KOPT-K1 (cell line): Measurements from ENCODE around the gene CCNJL.
"Not testable (repeated sequence)": the region's sequence is repeated elsewhere in the genome, so short reads cannot be mapped to it uniquely, and the experiment has no call there.

ENCODE experiments used
- H3K27ac ChIP-seq: fragments of 200-600 bp; sonication (generic); 2 replicates; pipeline ENCODE4 v1.5.1; 2016; ENCODE audit warnings: antibody characterized with exemption, mild to moderate bottlenecking, low read depth, low read length; ENCODE audit not compliant: poor library complexity, severe bottlenecking
- H3K36me3 ChIP-seq: fragments of 200-600 bp; sonication (generic); 2 replicates; pipeline ENCODE4 v1.5.1; 2017; ENCODE audit warnings: antibody characterized with exemption, mild to moderate bottlenecking, low read length, moderate library complexity; ENCODE audit not compliant: insufficient read depth
- H3K9me3 ChIP-seq: fragments of 200-600 bp; sonication (generic); 2 replicates; pipeline ENCODE4 v1.5.1; 2017; ENCODE audit warnings: antibody characterized with exemption, low read length, mild to moderate bottlenecking; ENCODE audit not compliant: insufficient read depth, poor library complexity, severe bottlenecking

The CCNJL gene

DNA sequence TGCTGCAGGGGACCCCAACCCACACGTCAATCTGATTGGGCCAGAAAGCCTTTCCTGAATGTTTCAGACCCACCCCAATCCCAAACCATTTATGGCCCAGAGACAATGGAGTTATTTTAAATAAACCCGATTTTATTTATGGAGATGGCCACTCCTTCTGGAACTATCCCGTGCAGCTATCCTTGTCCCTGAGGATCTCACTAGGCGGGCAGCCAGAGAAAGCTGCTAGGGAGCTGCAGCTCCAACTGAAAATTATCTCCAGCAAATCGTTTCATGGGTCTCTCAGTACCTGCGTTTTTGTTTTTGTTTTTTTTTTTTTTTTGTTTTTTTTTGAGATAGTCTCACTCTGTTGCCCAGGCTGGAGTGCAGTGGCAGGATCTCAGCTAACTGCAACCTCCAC, 35.1 kb upstream of the CCNJL start:
- no peaks in the 10 kb centered on the region for H3K9me3 ChIP-seq
- H3K27ac ChIP-seq, result no peak overlapping the region
- H3K36me3 ChIP-seq, result no peaks in the 10 kb centered on the region

DNA sequence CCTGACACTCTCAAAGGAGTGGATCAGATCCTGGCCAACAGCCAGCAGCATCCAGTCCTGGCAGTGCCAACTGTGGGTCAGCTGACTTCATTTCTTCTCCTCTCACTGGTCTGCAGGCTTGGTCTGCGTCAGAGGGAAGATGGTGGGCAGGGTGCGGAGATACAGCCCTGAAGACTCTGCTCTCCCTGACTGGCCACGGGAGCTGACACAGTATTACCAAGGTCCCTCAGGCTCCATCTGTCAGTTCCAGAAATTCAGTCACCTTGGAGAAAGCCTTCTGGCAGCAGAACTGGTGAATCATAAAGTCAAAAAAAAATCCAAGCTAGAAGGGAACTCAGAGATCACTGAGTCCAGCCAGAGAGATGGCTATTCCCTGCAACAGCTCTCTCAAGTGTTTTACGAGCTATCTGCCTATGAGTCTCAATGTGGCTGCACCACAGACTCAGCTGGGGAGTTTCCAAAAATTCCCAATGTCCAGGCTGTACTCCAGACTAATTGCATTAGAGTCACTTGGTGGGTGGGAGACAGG, 30.1 kb upstream of the CCNJL start:
- Histone ChIP-seq H3K36me3 (no peaks in the 10 kb centered on the region), H3K27ac (no peak overlapping the region)

DNA sequence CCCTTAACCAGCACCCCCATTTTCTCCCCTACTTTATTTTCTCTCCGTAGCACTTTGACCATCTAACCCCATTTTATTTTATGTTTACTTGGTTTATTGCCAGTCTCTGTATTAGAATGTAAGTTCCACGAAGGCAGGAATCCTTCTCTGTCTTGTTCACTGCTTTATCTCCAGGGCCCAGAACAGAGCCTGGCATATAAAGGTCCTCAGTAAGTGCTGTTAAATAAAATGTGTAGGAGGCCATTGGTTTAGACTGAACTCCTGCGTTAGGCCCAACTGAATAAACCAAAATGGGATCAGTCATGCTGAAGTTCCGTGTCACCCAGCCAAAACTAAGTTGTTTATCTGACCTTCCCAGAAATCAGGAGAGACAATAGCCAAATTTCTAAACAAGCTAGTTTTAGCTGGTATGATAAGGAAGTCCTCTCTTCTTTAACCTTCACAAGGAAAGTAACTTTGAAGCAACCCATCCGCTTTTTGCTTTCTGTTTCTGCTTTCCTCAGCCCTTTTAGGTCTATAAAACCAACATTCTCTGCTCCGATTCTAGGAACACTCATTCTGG, 29.0 kb upstream of the CCNJL start:
- H3K9me3 ChIP-seq, result no peaks in the 10 kb centered on the region
- no peaks in the 10 kb centered on the region for H3K36me3 ChIP-seq
- no peak overlapping the region for H3K27ac ChIP-seq

More for the DNA sequence above, 30.1 kb upstream of the CCNJL start:
- H3K9me3 ChIP-seq, result no peaks in the 10 kb centered on the region

DNA sequence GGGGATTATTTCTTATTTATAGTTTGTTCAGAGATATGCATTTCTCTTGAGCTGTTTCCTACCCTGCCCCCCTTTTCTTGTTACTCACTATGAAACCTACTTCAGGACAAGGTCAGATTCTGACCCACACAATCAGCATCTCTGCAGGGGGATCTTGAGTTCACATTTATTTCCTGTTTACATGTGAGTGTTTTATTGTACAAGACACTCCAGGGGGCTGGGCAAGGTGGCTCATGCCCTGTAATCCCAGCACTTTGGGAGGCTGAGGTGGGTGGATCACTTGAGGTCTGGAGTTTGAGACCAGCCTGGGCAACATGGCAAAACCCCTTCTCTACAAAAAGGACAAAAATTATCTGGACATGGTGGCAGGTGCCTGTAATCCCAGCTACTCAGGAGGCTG, 28.1 kb upstream of the CCNJL start:
- not testable (repeated sequence) for H3K36me3 ChIP-seq, H3K9me3 ChIP-seq, H3K27ac ChIP-seq

DNA sequence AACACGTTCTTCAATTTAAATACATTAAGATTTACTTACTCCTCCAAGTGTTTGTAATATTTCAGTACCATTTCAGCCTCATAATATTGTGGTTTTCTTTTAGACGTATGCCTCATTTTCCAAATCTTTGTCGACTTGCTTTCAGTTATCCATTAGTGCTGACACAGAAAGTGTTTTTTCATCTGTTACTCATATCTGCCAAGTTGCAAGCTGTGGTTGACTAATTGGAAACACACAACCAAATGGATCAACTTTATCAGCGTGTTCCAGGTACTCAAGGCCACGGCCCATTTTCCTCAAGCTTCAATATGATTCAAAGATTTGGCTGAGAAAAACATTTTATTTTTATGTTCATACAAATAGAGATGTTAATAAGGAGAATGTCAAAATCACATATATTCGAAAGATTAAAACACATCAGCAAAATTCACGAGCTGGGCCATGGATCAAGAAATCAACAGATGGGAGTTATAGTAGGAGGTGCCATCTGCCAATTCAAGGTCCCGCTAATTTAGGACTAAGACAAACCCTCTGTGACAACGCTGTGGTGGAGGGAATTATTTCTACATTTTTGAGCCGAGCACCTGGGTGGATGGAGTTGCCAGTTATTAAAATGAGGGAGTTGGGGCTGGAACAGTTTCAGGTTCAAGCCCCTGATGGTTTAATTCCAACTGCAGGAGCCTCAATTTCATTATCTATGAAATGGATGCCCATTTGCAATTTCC, 27.2 kb upstream of the CCNJL start:
- H3K9me3 ChIP-seq, result no peaks in the 10 kb centered on the region
- H3K36me3 ChIP-seq, result no peaks in the 10 kb centered on the region
- no peak overlapping the region for H3K27ac ChIP-seq

DNA sequence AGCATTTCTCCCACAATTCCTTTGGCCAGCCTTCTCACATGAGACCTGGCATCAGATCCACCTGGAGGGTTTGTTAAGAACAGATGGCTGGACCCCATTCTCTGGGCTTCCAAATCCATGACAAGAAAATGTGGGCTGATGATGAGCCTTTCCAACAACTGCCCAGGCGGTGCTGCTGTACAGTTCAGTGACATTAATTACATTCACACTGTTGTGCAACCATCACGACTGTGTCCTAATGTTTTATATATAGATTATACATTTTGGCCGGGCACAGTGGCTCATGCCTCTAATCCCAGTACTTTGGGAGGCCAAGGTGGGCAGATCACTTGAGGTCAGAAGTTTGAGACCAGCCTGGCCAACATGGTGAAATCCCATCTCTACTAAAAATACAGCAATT, 22.4 kb upstream of the CCNJL start:
- not testable (repeated sequence) for H3K9me3 ChIP-seq, H3K36me3 ChIP-seq, H3K27ac ChIP-seq

DNA sequence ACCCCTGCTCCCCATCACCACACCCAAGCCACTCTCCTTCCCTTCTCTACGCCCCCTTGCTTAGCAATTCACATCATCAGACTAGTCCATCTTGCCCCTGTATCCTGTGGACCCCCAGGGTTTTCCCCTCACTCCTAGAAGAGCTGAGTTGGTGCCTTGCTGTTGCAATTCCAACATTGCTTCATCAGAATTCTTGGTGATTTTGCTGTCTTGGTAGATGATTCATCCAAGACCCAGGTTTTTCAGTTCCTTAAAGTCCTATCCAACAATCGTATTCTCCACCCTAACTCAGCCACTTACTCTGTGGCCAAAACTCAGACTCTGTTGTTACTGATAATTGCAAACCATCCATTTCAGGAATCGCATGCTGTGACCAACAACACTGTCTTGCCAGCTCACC, 21.4 kb upstream of the CCNJL start:
- no peaks in the 10 kb centered on the region for H3K9me3 ChIP-seq
- no peak overlapping the region for H3K27ac ChIP-seq
- H3K36me3 ChIP-seq, result no peaks in the 10 kb centered on the region

DNA sequence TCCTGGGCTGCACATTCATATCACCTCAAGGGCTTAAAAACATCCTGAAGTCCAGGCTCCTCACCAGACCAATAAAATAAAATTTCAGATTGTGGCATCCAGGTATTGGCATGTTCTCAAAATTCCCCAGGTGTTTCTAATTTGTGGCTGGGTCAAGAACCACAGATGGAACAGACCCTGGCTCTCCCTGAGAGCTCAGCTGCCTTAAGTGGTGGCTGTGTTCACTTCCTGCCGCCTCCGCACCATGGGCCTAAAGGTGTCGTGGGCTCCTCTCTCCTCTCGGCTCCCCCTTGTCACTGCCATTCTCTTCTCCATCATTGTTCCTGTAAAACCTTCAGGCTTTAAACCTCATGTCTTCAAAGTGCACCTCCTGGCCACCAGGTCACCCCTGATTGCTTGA, 17.8 kb upstream of the CCNJL start:
- Histone ChIP-seq H3K36me3 (no peaks in the 10 kb centered on the region), H3K9me3 (no peaks in the 10 kb centered on the region), H3K27ac (no peak overlapping the region)

DNA sequence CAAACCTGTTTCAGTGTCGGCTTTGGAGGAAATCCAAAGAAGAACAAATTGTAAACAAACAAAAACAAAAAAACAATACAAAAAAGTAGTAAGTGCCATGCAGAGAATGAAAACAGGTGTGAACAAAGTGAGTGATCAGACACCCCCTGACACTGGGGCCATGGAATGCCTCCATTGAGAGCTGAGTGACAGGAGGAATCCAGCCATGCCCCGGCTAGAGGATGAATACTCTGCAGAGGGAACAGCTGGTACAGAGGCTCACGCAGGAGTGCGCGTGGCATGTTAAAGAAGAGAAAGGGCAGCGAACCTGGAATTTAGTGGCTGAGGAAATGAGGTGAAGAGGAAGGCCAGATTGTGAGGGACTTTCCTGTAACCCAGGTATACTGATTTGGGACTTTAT, 15.5 kb upstream of the CCNJL start:
- Histone ChIP-seq H3K36me3 (no peaks in the 10 kb centered on the region), H3K9me3 (no peaks in the 10 kb centered on the region), H3K27ac (no peak overlapping the region)

DNA sequence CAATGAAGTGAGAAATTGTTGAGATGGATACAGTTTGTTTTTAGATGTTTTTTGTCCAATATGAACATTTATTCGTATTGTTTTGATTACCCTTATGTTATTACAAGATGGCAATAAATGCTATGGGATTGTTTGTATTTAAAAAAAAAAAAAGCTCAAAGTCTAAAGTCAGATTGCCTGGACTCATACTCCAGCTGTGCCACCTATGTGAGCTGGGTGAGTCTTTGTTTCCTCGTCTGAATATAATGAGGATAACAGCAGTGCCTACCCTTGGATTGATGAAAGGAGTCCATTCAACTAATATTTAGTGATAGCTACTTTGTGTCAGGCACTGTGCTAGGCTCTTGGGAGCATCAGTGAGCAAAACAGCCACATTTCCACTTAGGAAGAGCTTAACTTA, 14.6 kb upstream of the CCNJL start:
- no peaks in the 10 kb centered on the region for H3K36me3 ChIP-seq
- no peak overlapping the region for H3K27ac ChIP-seq

DNA sequence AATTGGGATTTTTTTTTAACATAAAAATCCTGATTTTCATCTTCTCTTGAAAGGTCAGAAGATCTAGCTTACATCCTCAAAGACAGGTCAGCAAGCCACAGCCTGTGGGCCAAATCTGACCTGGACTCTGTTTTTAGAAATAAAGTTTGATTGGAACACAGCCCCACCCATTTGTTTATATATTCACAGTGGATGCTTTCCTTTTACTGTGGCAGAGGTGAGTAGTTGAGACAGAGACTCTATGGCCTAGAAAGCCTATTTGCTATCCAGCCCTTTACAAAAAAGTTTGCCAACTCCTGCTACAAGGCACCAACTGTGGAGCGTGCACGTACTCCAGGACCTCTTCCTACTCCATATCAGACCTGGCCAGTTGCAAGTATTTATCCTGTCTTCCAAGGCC, 13.4 kb upstream of the CCNJL start:
- Histone ChIP-seq H3K36me3 (no peaks in the 10 kb centered on the region), H3K9me3 (no peaks in the 10 kb centered on the region), H3K27ac (no peak overlapping the region)

More for the DNA sequence above, 14.6 kb upstream of the CCNJL start:
- no peaks in the 10 kb centered on the region for H3K9me3 ChIP-seq

DNA sequence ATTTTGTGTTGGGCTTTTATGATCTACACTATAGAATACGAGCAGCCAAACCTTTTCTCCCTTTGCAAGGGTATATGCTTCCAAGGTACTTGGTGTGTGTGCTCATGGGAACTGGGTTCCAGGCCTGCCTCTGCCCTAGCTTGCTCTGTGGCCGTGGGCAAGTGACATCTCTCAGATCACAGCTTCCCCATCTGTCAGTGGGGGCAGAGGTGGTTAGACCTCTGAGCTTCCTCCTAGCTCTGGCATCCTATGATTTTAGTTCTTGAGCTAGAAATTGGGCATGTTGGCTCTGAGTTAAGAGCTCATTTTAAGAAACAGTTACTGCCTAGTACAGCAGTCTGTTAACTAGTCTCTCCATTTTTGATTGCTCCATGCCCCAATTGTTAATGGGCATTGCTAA, 12.5 kb upstream of the CCNJL start:
- Histone ChIP-seq H3K27ac (no peak overlapping the region), H3K36me3 (no peaks in the 10 kb centered on the region), H3K9me3 (no peaks in the 10 kb centered on the region)

DNA sequence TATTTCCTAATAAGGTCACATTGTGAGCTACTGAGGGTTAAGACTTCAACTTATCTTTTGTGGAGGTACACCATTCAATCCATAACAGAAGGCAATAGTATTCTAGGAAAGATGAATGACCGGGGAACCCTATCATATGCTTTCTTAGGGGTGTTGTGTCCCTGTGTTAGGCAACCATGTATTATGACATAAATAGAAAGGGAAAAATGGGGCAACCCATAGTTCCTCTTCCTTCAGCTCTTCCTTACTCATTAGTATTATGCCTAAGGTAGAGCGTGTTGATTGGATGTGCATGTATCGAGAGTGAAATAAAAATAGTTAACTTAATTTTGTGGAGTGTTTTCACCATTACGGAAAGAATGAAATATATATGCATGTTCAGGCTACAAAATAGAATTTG, 6.0 kb upstream of the CCNJL start:
- Histone ChIP-seq H3K9me3 (no peaks in the 10 kb centered on the region), H3K27ac (no peak overlapping the region)

DNA sequence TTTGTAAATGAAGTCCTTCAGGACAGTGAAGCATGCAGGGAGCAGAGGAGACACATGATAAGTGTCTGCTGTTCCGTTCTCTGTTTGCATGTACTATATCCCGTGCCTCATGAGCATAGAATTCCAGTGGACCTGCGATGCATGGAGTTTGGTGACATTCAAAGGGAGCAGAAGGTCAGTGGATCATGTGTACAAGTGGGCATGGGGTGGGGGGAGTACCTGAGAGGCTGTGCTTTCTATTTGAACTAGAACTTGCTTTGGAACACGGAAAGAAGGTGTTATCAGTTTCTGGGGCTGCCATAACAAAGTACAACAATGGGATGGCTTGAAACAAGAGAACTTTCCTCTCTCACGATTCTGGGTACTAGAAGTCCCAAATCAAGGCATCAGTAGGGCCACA, 5.1 kb upstream of the CCNJL start:
- no peak overlapping the region for H3K27ac ChIP-seq
- peaks cover 9% of the 10 kb centered on the region for H3K9me3 ChIP-seq
- H3K36me3 ChIP-seq, result no peaks in the 10 kb centered on the region

More for the DNA sequence above, 6.0 kb upstream of the CCNJL start:
- H3K36me3 ChIP-seq, result no peaks in the 10 kb centered on the region

DNA sequence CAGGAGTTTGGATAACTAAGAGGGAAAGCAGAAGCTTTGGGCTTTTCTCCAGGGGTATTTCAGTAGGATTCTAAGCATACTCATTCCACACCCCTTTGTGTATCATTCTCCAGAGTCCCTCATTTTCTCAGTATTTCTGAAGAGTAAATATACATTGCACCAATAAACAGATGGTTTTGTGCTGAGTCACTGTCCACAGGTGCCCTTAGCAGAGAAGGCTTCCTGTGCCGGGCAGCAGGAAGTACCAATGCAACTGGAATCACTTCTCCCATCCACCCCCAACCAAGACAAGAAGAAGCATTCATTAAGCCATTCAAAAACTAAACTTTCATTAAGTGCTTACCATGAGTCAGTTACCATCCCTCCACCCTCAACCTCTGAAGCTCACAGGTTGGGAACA, 3.6 kb upstream of the CCNJL start:
- Histone ChIP-seq H3K9me3 (peaks cover 10% of the 10 kb centered on the region), H3K36me3 (no peaks in the 10 kb centered on the region), H3K27ac (no peak overlapping the region)
